ENCODE data around the gene APOD. TPM values are rescaled to one million over a fixed set of nuclear protein-coding genes. Genes with fewer than 3 reads are reported as not detected.

The APOD gene
- total and polyA plus RNA-seq, 2 of the 4 experiments (the other 2 are of a cell fraction), result 0.36 TPM; not detected in 1

GRCh38 chr3:195570344-195570743, 13.4 kb downstream of the APOD start:
- ChIA-PET POLR2A (ENCODE audit: unreplicated experiment) (no interaction called here), CTCF (interaction anchor here (0.7 kb wide), 1 partner anchor 26 kb away, joined by 3 read pairs; no protein-coding TSS in a partner anchor)
- in situ Hi-C loops (cut with MboI; ENCODE audit: low sequenced_read_pairs), result no loop called here
- Histone ChIP-seq H3K4me2 (ENCODE audit: low read depth, low read length) (no peak overlapping the region), H4K20me1 (ENCODE audit: insufficient read depth, low read length) (no peaks in the 10 kb centered on the region), H4K91ac (ENCODE audit: insufficient read depth, low read depth, low read length) (no peak overlapping the region), H2AK9ac (replicated peaks; ENCODE audit: low read depth, low read length, poor library complexity) (no peak overlapping the region), H2AK5ac (ENCODE audit: low read depth, low read length) (no peak overlapping the region), H3K9me3 (ENCODE audit: control insufficient read depth, insufficient read depth, low read length) (peaks cover 2% of the 10 kb centered on the region; the same call in 1 of the 2 replicates), H3K56ac (ENCODE audit: extremely low read depth, insufficient read depth, low read length) (no peak overlapping the region), H3K27ac (ENCODE audit: insufficient read depth, low read length) (no peak overlapping the region), H3K4ac (ENCODE audit: low read depth, low read length) (no peak overlapping the region), H2AFZ (replicated peaks; ENCODE audit: low read length, poor library complexity) (no peak overlapping the region), H3K14ac (replicated peaks; ENCODE audit: low read depth, low read length) (no peak overlapping the region), H3K9me1 (ENCODE audit: insufficient read depth, low read length) (no peaks in the 10 kb centered on the region), H3K36me3 (ENCODE audit: control insufficient read depth, insufficient read depth, low read length) (no peaks in the 10 kb centered on the region), H3K9ac (ENCODE audit: low read depth, low read length) (no peak overlapping the region), H3K23ac (ENCODE audit: low read depth, low read length) (no peak overlapping the region), H4K8ac (ENCODE audit: low read depth in 2 of 2, low read length in 2 of 2) (no peak overlapping the region), H2BK20ac (ENCODE audit: low read depth, low read length) (no peak overlapping the region), H3K4me3 (ENCODE audit: insufficient read depth, low read depth, low read length) (no peak overlapping the region), H3K4me1 (ENCODE audit: control insufficient read depth, insufficient read depth, low read length) (no peaks in the 10 kb centered on the region), H2BK120ac (ENCODE audit: low read depth, low read length) (no peak overlapping the region), H3K27me3 (ENCODE audit: control insufficient read depth, insufficient read depth, low read length) (peaks cover 49% of the 10 kb centered on the region), H3K79me1 (ENCODE audit: low read depth in 1 of 2, low read length in 2 of 2) (no peaks in the 10 kb centered on the region), H2BK15ac (ENCODE audit: low read depth, low read length) (no peak overlapping the region), H2BK5ac (ENCODE audit: low read depth, low read length, poor library complexity, severe bottlenecking) (no peak overlapping the region), H4K5ac (ENCODE audit: low read depth, low read length) (no peak overlapping the region), H3K18ac (ENCODE audit: low read depth, low read length) (no peak overlapping the region)
- dilution Hi-C loops (cut with HindIII; ENCODE audit: low sequenced_read_pairs, unreplicated experiment), result no loop called here
- TF ChIP-seq POLR2A (IDR thresholded peaks at IDR 0.05; ENCODE audit: low read depth, low read length), result no peak
- TF ChIP-seq CEBPB (IDR thresholded peaks at IDR 0.05; ENCODE audit: low read depth, low read length), result no peak
- TF ChIP-seq FOS (IDR thresholded peaks at IDR 0.05; ENCODE audit: low read depth, low read length), result no peak
- TF ChIP-seq ELK1 (IDR thresholded peaks at IDR 0.05; ENCODE audit: borderline replicate concordance, low read depth, low read length), result no peak
- no peak for TF ChIP-seq NFE2L2 (IDR thresholded peaks at IDR 0.05; ENCODE audit: low read depth, low read length)
- no peak for TF ChIP-seq CTCF (conservative IDR thresholded peaks at IDR 0.05; ENCODE audit: low read depth, low read length)
- TF ChIP-seq MAFK (IDR thresholded peaks at IDR 0.05; ENCODE audit: low read depth, low read length), result no peak
- TF ChIP-seq RAD21 (IDR thresholded peaks at IDR 0.05; ENCODE audit: low read length), result no peak
- TF ChIP-seq, protein P1, sequence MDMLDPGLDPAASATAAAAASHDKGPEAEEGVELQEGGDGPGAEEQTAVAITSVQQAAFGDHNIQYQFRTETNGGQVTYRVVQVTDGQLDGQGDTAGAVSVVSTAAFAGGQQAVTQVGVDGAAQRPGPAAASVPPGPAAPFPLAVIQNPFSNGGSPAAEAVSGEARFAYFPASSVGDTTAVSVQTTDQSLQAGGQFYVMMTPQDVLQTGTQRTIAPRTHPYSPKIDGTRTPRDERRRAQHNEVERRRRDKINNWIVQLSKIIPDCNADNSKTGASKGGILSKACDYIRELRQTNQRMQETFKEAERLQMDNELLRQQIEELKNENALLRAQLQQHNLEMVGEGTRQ (IDR thresholded peaks at IDR 0.05; ENCODE audit: low read depth, low read length), result no peak
- no peak for TF ChIP-seq BHLHE40 (IDR thresholded peaks at IDR 0.05; ENCODE audit: low read depth, low read length)
- no peak for TF ChIP-seq MXI1 (IDR thresholded peaks at IDR 0.05; ENCODE audit: borderline replicate concordance, low read depth, low read length)
- TF ChIP-seq MAZ (IDR thresholded peaks at IDR 0.05; ENCODE audit: borderline replicate concordance, low read depth, low read length), result no peak
- TF ChIP-seq CHD1 (IDR thresholded peaks at IDR 0.05; ENCODE audit: low read depth, low read length), result no peak
- no peak for TF ChIP-seq RCOR1 (IDR thresholded peaks at IDR 0.05; ENCODE audit: insufficient replicate concordance, low read length)
- TF ChIP-seq RFX5 (IDR thresholded peaks at IDR 0.05; ENCODE audit: low read depth, low read length), result no peak
- no peak for TF ChIP-seq SMC3 (IDR thresholded peaks at IDR 0.05; ENCODE audit: low read depth, low read length)
- 83% methylated on average over 2 of the region's 6 CpGs; no CpG with 5 or more reads in 1 of the 2 experiments for WGBS, 2 experiments (ENCODE audit: extremely low coverage in 2 of 2, insufficient read length in 1 of 2)
- no TSS peak for BruUV-seq (replicated peaks)
- DNase-seq, result no peak
- no peak for ATAC-seq (ENCODE audit: low read depth)
- intact Hi-C loops (cut with micrococcal nuclease), result no loop called here

Data from IMR-90 (cell line).